ENCODE data around the gene RHBDL3.
"Not testable (repeated sequence)": the region's sequence is repeated elsewhere in the genome, so short reads cannot be mapped to it uniquely, and the experiment has no call there.

Gene RHBDL3

DNA sequence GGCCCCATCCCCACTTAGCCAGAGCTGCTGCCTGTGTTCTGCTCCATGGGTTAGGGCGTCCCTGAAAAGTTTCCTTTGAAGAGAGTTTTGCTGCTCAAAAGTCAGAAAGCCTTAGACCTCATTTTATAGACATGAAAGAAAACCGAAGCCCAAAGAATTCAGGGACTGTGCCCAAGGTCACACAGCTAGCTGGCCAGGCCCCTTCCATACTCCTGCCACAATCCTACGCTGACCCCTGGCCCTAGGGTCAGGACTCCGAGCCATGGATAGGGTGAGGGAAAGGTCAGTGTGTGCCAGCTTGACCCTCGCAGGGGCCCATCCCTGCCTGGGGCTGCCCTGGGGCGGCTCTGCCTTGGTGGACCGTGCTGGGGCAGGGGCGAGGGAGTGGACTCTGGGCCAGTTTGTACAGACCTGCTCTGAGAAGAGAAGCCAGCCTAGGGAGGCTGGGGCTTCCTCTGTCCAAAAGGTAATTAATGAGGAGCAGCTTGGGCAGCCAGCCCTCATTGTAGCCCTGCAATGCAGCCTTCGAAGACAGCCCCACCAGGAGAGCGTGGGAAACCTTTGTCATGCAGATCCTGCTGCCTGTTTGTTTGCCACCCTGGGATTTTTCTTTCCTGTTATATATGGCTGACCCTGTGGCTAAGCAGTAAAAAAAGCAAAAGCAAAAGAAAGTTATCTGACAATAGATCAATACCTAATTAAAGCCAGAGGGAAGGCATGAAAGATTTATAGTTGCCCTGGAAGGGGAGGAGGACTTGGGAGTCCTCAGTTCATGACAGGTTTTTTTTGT is 37.4 kb downstream of the RHBDL3 start:
- ATAC-seq (replicated peaks; ENCODE audit: extremely low read depth, poor library complexity, severe bottlenecking): no peak
- no peaks in the 10 kb centered on the region for H3K27me3 Mint-ChIP-seq
- H3K4me1 Mint-ChIP-seq: no peaks in the 10 kb centered on the region
- H3K27ac Mint-ChIP-seq (ENCODE audit: low read depth): no peak overlapping the region
- no peaks in the 10 kb centered on the region for H3K9me3 Mint-ChIP-seq
- H3K36me3 Mint-ChIP-seq (ENCODE audit: insufficient read depth): no peaks in the 10 kb centered on the region
- no peak overlapping the region for H3K4me3 Mint-ChIP-seq
- no peak for DNase-seq (ENCODE audit: low spot score in 2 of 2)

DNA sequence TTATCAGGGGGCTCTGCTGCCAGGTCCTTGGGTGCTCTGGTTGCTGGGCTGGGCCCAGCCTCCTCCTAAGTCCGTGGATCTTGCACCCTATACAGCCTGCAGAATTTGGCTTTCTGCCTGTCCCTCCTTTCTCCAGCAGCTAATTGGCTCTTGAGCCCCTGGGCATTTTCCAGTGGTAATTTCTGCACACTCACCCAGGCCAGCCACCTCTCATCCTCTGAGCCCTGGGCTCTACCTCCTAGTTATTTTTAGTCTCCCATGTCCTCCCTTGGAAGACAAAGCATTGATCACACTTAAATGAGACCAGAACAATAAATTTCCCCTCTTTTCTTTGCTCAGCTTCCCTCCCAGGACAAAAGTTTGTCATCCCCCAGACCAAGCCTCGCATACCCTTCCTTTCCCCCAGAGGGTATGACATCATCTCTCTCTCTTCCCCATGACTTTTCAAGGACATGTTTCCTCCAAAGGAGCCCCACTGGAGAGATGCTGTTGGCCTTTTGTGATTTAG is 38.2 kb downstream of the RHBDL3 start:
- no peak for ATAC-seq (replicated peaks; ENCODE audit: extremely low read depth, poor library complexity, severe bottlenecking)
- no peaks in the 10 kb centered on the region for H3K27me3 Mint-ChIP-seq
- H3K36me3 Mint-ChIP-seq (ENCODE audit: insufficient read depth): no peaks in the 10 kb centered on the region
- no peak overlapping the region for H3K4me3 Mint-ChIP-seq
- H3K4me1 Mint-ChIP-seq: no peaks in the 10 kb centered on the region
- no peak for DNase-seq (ENCODE audit: low spot score in 2 of 2)
- H3K27ac Mint-ChIP-seq (ENCODE audit: low read depth): no peak overlapping the region
- no peaks in the 10 kb centered on the region for H3K9me3 Mint-ChIP-seq

DNA sequence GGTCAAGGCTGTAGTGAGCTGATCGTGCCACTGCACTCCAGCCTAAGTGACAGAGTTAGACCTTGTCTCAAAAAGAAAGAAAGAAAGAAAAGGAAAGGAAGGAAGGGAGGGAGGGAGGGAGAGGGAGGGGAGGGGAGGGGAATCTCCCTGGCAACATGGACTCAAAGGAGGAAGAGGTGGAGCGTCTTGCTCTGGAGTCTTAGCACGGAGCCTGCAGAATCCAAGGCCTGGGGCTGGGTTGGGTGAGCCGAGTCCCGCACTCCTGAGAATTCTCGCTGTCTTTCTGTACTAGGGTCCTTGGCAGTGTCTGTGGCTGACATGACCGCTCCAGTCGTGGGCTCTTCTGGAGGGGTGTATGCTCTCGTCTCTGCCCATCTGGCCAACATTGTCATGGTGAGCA is 39.4 kb downstream of the RHBDL3 start:
- Mint-ChIP-seq H3K27ac (ENCODE audit: low read depth) (no peak overlapping the region), H3K4me3 (no peak overlapping the region), H3K27me3 (no peaks in the 10 kb centered on the region), H3K9me3 (no peaks in the 10 kb centered on the region), H3K36me3 (ENCODE audit: insufficient read depth) (no peaks in the 10 kb centered on the region), H3K4me1 (no peaks in the 10 kb centered on the region)
- ATAC-seq (replicated peaks; ENCODE audit: extremely low read depth, poor library complexity, severe bottlenecking): no peak
- no peak for DNase-seq (ENCODE audit: low spot score in 2 of 2)

DNA sequence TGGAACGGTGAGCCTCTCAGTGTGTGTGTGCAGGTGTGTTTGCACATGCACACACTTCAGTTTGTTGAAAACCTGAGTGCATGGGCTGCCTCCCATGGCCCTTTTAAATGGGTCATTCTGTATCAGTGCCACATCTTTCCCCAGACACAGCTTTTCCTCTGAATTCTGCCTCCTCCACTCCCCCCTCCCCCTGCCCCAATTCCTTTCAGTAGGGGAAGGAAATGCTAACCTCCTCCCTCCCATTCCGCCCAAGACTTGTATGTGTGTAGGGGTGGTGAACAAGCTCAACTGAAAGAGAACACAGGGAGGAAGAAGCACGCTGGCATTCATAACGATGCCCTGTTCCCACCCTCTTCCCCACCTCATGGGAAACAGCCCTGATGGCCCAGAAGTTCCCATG is 42.0 kb downstream of the RHBDL3 start:
- DNase-seq (ENCODE audit: low spot score in 2 of 2): no peak
- H3K4me3 Mint-ChIP-seq: no peak overlapping the region
- ATAC-seq (replicated peaks; ENCODE audit: extremely low read depth, poor library complexity, severe bottlenecking): no peak
- no peaks in the 10 kb centered on the region for H3K36me3 Mint-ChIP-seq (ENCODE audit: insufficient read depth)
- H3K27ac Mint-ChIP-seq (ENCODE audit: low read depth): no peak overlapping the region
- no peaks in the 10 kb centered on the region for H3K4me1 Mint-ChIP-seq
- no peaks in the 10 kb centered on the region for H3K9me3 Mint-ChIP-seq
- no peaks in the 10 kb centered on the region for H3K27me3 Mint-ChIP-seq

DNA sequence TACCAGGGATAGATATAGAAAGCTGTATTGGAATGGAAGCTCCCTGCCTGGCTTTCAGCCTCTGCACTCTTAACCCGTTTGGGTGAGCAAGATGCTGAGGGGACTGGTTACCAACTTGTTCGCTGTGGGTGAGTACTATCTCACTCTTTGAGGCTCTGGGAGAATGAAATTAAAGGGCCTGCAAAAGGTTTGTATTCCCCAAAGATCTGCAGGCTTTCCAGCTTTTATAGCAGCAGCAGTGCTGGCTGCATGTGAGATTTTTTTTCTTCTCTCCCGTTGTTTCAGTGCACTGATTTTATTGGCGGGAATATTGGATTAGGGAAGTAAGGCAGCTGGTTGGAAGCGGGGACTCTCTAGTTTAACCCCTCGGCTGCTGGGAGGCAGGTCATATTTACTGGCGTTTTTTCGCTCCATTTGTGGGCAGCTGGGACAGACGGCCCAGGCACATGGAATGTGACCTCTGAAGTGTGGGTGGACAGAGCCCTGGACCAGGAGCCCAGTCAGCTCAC is 45.5 kb downstream of the RHBDL3 start:
- Mint-ChIP-seq H3K9me3 (no peaks in the 10 kb centered on the region), H3K27me3 (peaks cover 9% of the 10 kb centered on the region), H3K27ac (ENCODE audit: low read depth) (no peak overlapping the region), H3K4me3 (no peak overlapping the region), H3K4me1 (no peaks in the 10 kb centered on the region), H3K36me3 (ENCODE audit: insufficient read depth) (no peaks in the 10 kb centered on the region)
- ATAC-seq (replicated peaks; ENCODE audit: extremely low read depth, poor library complexity, severe bottlenecking) (no peak), DNase-seq (ENCODE audit: low spot score in 2 of 2) (no peak)

DNA sequence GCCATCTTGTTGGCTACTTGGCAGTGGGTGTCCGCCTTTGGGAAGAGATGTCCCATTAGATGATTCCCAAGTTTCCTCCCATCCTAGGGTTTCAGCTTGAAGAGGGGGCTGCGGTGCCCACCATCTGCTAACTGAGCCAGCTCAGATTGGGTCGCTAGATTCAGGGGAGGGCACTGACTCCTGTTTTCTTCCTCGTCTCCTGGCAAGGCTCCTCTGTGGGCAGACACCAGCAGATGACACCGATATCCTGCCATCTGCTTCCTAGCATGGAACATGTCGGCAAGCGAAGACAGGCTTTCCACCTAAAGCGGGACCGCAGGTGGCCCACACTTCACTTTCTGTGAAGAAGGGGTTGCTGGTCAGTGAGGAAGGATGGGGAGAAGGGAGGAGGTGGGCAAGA is 49.0 kb downstream of the RHBDL3 start:
- no peak for DNase-seq (ENCODE audit: low spot score in 2 of 2)
- no peaks in the 10 kb centered on the region for H3K36me3 Mint-ChIP-seq (ENCODE audit: insufficient read depth)
- H3K4me3 Mint-ChIP-seq: no peak overlapping the region
- H3K9me3 Mint-ChIP-seq: no peaks in the 10 kb centered on the region
- no peak overlapping the region for H3K27ac Mint-ChIP-seq (ENCODE audit: low read depth)
- peaks cover 4% of the 10 kb centered on the region for H3K4me1 Mint-ChIP-seq
- peaks cover 10% of the 10 kb centered on the region for H3K27me3 Mint-ChIP-seq
- ATAC-seq (replicated peaks; ENCODE audit: extremely low read depth, poor library complexity, severe bottlenecking): no peak

DNA sequence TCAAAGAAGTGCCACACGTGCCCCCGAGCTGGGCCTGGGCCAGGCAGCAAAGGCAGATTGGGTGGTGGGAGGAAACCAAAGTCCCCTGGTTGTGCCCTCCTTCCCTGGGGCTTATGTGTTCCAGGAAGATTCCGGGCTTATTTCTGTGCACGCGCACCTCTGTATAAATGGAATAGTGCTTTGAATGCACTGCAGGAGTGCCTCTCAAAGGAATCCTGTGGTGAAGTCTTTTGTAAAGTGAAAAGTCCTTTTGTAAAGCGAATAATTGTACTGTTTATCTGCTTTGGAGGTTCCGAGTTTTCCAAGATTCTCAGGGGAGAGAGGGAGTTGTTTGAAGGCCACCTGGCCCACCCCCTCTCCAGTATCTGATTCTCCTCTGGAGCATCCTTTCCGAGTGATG is 49.5 kb downstream of the RHBDL3 start:
- Mint-ChIP-seq H3K9me3 (no peaks in the 10 kb centered on the region), H3K36me3 (ENCODE audit: insufficient read depth) (no peaks in the 10 kb centered on the region), H3K4me1 (peaks cover 4% of the 10 kb centered on the region), H3K27ac (ENCODE audit: low read depth) (no peak overlapping the region), H3K4me3 (no peak overlapping the region), H3K27me3 (peaks cover 10% of the 10 kb centered on the region)
- ATAC-seq (replicated peaks; ENCODE audit: extremely low read depth, poor library complexity, severe bottlenecking) (no peak), DNase-seq (ENCODE audit: low spot score in 2 of 2) (no peak)

DNA sequence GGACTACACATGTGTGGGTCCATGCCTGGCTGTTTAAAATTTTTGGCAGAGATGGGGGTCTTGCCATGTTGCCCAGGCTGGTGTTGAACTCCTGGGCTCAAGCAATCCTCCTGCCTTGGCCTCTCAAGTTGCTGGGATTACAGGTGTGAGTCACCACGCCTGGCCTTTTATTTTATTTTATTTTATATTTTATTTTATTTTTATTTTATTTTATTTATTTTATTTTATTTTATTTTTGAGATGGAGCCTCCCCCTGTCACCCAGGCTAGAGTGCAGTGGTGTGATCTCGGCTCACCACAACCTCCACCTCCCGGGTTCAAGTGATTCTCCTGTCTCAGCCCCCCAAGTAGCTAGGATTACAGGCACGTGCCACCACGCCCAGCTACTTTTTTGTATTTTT is 51.0 kb downstream of the RHBDL3 start:
- peaks cover 10% of the 10 kb centered on the region for H3K27me3 Mint-ChIP-seq
- not testable (repeated sequence) for H3K4me3 Mint-ChIP-seq; H3K4me1 Mint-ChIP-seq; DNase-seq (ENCODE audit: low spot score in 2 of 2); H3K27ac Mint-ChIP-seq (ENCODE audit: low read depth); H3K9me3 Mint-ChIP-seq; ATAC-seq (replicated peaks; ENCODE audit: extremely low read depth, poor library complexity, severe bottlenecking); H3K36me3 Mint-ChIP-seq (ENCODE audit: insufficient read depth)

DNA sequence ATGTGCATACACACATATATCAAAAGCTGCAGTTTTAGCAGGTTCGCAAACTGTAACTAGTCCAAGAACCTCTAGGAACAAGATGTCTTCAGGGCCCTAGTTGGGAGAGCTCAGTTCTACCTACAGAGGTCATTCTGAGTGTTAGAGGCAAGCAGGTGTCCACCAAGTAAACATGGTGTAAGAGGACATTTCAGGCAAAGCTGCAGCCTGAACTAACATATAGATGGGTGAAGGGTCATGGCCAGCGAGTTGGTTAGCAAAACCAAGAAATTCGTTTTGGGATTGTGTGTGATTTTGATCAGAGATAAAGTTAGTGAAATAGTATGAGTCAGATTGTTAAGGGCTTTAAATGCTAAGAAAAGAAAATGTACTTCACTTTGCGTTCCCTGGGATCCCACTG is 51.7 kb downstream of the RHBDL3 start:
- Mint-ChIP-seq H3K27ac (ENCODE audit: low read depth) (no peak overlapping the region), H3K36me3 (ENCODE audit: insufficient read depth) (no peaks in the 10 kb centered on the region), H3K9me3 (no peaks in the 10 kb centered on the region), H3K27me3 (peaks cover 10% of the 10 kb centered on the region), H3K4me3 (no peak overlapping the region), H3K4me1 (peaks cover 4% of the 10 kb centered on the region)
- DNase-seq (ENCODE audit: low spot score in 2 of 2) (no peak), ATAC-seq (replicated peaks; ENCODE audit: extremely low read depth, poor library complexity, severe bottlenecking) (no peak)

DNA sequence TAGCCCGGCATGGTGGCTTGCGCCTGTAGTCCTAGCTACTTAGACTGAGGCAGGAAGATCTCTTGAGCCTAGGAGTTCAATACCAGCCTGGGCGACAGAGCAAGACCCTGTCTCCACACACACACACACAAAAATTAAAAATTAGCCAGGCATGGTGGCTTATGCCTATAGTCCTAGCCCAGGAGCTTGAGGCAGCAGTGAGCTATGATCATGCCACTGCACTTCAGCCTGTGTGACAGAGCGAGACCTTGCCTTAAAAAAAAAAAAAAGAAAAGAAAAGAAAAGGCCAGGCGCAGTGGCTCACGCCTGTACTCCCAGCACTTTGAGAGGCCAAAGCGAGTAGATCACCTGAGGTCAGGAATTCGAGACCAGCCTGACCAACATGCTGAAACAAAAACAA is 52.4 kb downstream of the RHBDL3 start:
- H3K9me3 Mint-ChIP-seq: no peaks in the 10 kb centered on the region
- DNase-seq (ENCODE audit: low spot score in 2 of 2) (no peak), ATAC-seq (replicated peaks; ENCODE audit: extremely low read depth, poor library complexity, severe bottlenecking) (no peak)
- no peak overlapping the region for H3K27ac Mint-ChIP-seq (ENCODE audit: low read depth)
- no peaks in the 10 kb centered on the region for H3K36me3 Mint-ChIP-seq (ENCODE audit: insufficient read depth)
- peaks cover 10% of the 10 kb centered on the region for H3K27me3 Mint-ChIP-seq
- no peak overlapping the region for H3K4me3 Mint-ChIP-seq
- H3K4me1 Mint-ChIP-seq: peaks cover 6% of the 10 kb centered on the region

DNA sequence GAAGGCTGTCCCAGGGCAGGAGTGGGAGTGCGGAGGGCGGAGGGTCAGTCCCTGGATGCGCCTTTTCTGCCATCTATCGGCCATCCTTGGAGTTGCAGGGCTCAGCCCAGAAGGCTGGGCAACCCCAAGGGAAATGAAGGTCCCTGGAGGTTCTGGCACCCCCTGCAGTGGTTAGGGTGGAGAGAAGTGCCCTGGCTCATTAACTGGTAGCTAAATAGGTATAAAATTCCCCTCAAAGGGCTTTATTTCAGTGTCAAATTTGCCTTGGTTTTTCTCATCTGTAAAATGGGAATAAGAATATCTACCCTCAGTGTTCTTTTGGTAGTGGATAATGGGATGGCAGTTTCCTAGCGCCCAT is 53.9 kb downstream of the RHBDL3 start:
- no peak overlapping the region for H3K27ac Mint-ChIP-seq (ENCODE audit: low read depth)

DNA sequence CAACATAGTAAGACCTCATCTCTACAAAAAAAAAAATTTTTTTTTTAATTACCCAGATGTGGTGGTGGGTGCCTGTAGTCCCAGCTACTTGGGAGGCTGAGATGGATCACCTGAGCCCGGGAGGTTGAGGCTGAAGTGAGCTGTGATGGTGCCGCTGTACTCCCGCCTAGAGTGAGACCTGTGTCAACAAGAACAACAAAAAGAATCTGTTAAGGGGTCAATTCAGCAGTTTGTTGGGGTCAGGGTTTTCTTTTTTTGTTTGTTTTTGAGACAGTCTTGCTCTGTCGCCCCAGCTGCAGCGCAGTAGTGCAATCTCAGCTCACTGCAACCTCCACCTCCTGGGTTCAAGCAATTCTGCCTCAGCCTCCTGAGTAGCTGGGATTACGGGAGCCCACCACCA is 54.4 kb downstream of the RHBDL3 start:
- H3K4me3 Mint-ChIP-seq; H3K36me3 Mint-ChIP-seq (ENCODE audit: insufficient read depth); H3K27ac Mint-ChIP-seq (ENCODE audit: low read depth); DNase-seq (ENCODE audit: low spot score in 2 of 2); H3K4me1 Mint-ChIP-seq; ATAC-seq (replicated peaks; ENCODE audit: extremely low read depth, poor library complexity, severe bottlenecking); H3K9me3 Mint-ChIP-seq: not testable (repeated sequence)
- H3K27me3 Mint-ChIP-seq: peaks cover 10% of the 10 kb centered on the region

More for the DNA sequence above, 53.9 kb downstream of the RHBDL3 start:
- Mint-ChIP-seq H3K4me1 (peaks cover 8% of the 10 kb centered on the region), H3K4me3 (peak overlapping the region; percentile 65), H3K9me3 (no peaks in the 10 kb centered on the region), H3K36me3 (ENCODE audit: insufficient read depth) (no peaks in the 10 kb centered on the region), H3K27me3 (peaks cover 10% of the 10 kb centered on the region)
- ATAC-seq (replicated peaks; ENCODE audit: extremely low read depth, poor library complexity, severe bottlenecking): peak; percentile 84
- peak; percentile 55 to 71 for DNase-seq (ENCODE audit: low spot score in 2 of 2)

DNA sequence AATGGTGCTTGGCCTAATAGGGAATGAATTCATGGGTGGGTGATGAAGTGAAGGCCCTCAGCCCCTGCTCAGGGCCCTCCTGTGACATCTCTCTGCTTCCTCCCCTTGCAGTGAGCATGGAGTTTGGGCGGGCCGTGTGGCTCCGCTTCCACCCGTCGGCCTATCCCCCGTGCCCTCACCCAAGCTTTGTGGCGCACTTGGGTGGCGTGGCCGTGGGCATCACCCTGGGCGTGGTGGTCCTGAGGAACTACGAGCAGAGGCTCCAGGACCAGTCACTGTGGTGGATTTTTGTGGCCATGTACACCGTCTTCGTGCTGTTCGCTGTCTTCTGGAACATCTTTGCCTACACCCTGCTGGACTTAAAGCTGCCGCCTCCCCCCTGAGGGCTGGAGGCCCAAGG is 55.2 kb downstream of the RHBDL3 start:
- DNase-seq (ENCODE audit: low spot score in 2 of 2): no peak
- no peak for ATAC-seq (replicated peaks; ENCODE audit: extremely low read depth, poor library complexity, severe bottlenecking)
- H3K4me1 Mint-ChIP-seq: peaks cover 8% of the 10 kb centered on the region
- H3K27me3 Mint-ChIP-seq: peaks cover 4% of the 10 kb centered on the region
- no peak overlapping the region for H3K4me3 Mint-ChIP-seq
- H3K27ac Mint-ChIP-seq (ENCODE audit: low read depth): no peak overlapping the region
- H3K36me3 Mint-ChIP-seq (ENCODE audit: insufficient read depth): no peaks in the 10 kb centered on the region
- no peaks in the 10 kb centered on the region for H3K9me3 Mint-ChIP-seq

Data from central memory CD8-positive, alpha-beta T cell (primary cell).